Measurements from ENCODE around the gene TRMU.

TRMU gene

DNA sequence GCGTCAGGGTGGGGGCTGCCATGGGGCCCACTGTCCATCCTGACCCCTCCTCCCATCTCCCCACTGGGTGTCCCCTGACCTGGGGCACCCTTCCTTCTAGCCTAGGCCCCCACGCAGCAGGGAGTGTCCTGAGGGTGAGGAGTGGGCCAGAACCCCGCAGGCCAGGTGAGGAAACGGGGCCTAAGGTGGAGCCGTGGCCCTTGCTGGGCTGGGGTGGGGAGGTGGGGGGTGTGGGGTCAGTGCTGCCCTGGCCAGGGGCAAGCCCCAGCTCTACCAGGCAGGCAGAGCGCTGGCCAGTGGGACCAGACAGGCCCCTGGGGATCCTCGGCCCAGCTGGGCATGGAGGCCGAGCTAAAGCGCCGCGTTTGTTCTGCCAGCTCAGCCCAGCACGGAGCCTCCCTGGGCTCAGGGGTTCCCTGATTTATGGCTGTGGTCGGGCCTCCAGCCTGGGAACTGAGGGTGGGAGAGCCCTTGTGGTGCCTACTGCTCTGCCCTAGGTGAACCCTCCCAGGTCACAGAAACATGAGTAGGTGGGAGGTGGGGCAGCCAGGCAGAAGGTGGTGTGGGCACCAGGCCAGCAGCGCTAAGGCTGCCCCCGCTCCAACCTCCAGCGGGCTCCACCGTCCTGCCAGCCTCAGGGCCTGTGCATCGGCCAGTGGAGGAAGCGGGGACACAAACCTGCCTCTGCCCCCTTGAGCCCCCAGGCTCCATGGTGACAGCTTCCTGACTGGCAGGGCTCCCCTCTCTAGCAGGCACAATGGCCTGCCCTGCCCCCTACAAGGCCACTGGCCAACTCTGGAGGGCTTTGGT is 22.4 kb downstream of the TRMU start:
- DNase-seq = no peak

DNA sequence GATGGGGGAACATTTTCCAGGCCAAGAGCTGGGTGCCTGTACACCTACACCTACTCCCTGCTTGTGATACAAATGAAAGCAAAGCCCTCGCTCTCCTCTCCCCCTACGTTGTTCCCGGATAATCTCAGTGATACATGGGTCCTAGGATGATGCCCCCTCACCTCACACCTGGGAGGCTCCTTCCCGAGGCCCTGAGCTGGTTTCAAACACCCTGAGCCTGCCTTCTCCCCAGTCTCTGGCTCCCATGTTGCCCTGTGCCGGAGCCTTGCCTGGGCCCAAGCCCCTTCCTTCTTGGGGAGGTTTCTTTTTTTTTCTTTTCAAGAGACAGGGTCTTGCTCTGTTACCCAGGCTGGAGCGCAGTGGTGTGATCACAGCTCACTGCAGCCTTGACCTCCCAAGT is 23.3 kb downstream of the TRMU start:
- DNase-seq = no peak

DNA sequence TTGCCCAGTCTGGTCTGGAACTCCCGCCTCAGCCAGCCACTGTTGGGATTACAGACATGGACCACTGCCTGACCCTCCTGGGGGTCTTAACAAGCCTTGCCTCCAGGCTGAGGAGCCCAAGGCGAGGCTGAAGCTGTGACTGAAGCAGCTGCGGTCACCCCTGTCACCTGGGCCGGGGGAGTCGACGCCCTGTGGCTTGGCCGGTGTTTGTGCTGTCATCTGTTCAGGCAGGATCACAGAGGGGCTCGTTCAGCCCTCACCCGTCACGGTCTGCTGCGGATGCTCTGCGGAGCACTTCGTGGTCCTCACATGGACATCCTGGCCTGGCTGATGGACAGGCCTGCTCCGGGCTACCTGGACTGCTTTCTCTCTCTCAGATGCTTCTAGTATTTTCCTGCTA is 23.8 kb downstream of the TRMU start:
- DNase-seq = no peak

DNA sequence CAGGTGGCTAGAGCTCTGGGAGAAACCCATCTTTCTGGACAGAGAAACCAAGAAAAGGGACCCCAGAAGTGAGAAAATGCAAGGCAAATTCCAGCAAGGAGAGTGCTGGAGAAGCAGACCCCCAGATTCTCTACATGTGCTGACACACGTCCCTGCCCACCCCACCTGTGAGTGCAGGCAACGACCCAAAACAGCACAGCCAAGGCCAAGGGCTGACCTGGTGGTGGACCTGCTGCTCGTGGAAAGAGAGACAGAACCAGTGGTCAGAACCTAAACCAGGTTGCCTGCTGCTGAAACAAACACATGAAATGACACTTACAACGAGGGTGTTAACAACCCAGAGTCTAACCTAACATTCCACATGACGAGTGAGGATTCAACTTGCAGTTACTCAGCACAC is 24.6 kb downstream of the TRMU start:
- no peak for DNase-seq

- DNase-seq = no peak
Measured at GRCh38 chr22:46360891-46361290, 25.4 kb downstream of the TRMU start.

- DNase-seq = no peak
Measured at GRCh38 chr22:46361826-46362202, 26.3 kb downstream of the TRMU start.

DNA sequence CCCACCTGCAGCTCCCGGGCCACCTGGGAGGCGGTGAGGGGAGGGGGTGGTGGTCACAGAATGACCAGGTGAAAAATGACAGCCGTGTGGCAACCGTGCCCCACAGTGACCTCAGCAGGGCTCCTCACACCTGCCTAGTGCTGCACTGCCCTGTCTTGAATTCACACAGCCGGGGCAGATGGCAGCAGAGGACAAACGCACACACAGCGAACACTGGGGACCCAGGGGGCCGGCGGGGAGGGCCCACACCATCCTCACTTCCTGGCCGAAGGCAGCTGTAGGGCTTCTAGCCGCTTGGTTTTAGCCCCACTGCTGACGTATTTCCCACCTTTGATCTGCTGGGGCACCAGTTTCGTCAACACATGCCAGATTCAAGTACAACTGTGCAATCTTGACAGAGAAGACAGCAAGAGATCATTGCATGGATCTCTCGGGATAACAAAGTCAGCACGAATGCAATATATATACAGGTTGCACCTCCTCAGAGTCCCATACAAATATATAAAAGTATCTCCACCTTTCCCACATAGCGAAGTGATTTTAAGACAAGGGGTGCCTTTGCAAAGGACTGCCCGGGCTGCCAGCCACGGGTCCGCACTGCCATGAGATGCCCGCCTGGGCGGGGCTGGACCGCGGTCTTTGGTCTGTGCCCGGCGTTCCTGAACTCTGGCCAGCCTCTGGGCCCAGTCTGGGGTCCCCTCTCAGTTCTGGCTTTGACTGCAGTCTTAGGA is 26.9 kb downstream of the TRMU start:
- no peak for DNase-seq

GRCh38 chr22:46362934-46363515 is 27.5 kb downstream of the TRMU start:
- no peak for DNase-seq

DNA sequence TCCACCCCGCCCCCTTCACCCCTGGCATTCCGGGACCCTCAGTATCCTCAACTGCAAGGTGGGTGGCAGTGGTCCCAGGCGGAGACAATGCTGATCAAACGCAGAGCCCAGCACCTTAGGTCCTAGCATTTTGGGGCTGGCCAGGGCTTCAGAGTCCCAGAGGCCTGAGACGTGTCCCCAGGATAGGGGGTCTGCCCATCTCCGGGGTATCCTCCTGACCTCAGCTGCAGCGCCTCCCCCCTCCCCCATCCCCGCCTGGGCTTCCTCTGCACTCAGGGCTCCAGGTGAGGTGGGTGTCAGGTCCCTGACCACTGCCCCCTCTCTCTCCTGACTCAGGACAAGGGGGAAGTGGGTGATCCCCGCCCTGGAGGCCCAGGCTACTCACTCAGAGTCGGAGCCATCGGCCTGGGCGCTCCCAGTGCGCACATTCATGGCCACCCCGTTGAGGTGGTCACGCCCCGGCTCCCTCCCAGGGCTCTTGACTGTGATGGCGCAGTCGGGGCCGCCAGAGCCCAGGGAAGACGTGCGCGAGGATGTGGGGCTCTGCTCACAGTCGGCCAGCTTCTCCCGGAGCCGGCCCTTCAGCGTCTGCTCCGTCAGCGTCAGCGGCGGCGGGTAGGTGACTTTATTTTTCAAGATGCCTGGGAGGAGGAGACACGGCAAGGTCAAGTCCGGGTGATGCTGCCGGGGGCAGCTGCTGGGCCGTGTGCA is 28.3 kb downstream of the TRMU start:
- DNase-seq = no peak

DNA sequence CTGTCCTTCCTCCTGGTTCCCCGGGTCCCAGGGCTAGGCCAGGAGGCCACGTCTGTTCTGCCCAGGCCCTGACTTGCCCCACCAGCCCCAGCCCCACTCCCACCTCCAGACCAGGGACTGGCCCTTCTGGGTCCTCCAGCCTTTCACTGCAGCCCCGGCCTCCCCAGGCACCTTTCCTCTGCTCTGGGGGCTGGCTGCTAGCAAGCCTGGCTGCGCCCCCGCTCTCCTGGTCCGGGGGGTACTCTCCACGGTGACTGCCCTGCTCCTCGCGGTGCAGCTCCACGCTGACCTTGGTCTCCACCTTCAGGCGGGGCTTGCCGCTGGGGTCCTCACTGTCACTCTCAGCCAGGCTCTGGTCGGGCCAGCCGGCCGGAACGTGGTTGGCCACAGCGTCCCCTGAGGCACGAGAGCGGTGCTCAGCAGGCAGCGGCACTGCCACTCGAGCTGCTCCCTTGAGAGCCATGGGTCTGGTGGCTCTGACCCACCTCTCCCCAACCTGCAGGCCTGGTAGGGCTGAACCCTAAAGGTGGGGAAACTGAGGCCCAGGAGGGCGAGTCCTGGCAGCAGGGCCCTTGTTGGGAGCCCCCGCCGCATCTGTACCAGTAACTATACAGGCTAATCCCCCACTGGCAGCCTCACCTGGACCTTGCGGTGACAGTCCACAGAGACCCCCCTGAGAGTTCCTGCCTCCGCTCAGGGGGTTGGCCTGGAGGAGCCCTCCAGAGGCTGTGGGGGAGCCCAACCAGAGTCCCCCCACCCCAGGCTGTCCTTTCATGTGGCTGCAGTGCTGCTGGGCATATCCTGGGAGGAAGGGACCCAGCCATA is 29.0 kb downstream of the TRMU start:
- DNase-seq = no peak

DNA sequence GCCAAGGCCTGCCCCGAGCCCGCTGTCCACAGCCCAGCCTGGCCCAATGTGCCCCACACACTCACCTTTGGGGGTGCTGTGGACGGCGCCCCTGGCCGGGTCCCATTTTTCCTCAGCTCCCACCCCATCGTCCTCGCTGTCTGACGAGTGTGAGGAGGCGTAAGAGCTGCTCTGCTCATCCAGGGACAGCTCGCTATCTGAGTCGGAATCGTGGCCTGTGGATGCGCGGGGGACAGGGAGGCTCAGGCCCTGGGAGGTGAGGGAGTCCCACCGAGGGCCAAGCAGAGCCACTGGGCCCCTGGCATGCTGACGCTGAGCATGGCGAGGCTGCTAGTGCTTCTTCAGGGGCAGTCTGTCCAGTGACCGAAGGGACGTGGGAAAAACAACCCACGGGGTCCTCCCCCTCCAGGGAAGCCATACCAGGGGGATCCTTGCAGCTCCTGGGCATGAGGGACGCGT is 29.7 kb downstream of the TRMU start:
- DNase-seq = no peak

GRCh38 chr22:46366327-46366731 is 30.8 kb downstream of the TRMU start:
- DNase-seq = no peak

DNA sequence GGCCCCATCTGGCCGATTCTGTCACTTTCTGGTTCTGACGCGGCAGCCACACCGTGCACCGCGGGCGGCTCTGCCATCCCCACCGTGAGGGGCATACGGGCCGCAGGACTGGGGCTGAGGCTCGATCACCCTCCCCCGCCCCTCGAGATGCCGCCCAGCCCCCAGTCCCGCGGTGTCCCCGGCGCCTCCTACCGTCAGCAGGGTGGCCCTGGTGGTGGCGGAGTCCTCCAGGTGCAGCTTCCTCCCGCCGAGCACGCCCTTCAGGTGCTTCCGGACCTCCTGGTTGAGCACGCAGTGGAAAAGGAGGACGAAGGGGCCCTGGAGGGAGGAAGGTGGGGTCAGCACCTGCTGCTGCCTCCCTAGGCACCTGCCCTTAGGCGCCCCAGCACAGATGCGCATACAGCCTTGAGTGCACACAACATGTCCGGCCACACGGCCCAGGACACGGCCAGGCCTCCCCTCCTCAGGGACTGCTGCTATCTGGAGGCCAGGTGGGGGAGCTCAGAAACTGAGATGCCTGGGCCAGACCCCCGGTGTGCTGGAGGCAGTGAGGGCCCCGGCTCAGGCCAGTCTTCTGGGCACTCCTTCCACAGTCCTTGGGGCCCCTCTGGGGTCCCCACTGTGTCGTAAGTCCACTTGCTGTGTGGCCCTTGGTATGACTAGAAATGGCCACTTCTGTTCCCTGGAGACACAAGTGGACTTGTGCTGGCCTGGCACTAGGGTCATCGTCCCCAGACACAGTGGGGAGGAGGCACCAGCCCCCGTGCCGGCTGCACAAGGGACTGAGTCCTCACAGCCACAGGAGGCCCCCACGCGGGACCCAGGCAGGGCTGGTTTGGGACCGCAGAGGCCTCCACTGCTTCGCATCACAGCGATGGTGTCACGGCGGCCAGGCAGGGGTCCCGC is 31.5 kb downstream of the TRMU start:
- no peak for DNase-seq

GRCh38 chr22:46367707-46368191 is 32.2 kb downstream of the TRMU start:
- DNase-seq = peak; percentile 64

GRCh38 chr22:46368422-46368821 is 32.9 kb downstream of the TRMU start:
- DNase-seq = no peak

- no peak for DNase-seq
Measured at GRCh38 chr22:46368871-46369715, 33.6 kb downstream of the TRMU start.

GRCh38 chr22:46369716-46370583 is 34.4 kb downstream of the TRMU start:
- no peak for DNase-seq

DNA sequence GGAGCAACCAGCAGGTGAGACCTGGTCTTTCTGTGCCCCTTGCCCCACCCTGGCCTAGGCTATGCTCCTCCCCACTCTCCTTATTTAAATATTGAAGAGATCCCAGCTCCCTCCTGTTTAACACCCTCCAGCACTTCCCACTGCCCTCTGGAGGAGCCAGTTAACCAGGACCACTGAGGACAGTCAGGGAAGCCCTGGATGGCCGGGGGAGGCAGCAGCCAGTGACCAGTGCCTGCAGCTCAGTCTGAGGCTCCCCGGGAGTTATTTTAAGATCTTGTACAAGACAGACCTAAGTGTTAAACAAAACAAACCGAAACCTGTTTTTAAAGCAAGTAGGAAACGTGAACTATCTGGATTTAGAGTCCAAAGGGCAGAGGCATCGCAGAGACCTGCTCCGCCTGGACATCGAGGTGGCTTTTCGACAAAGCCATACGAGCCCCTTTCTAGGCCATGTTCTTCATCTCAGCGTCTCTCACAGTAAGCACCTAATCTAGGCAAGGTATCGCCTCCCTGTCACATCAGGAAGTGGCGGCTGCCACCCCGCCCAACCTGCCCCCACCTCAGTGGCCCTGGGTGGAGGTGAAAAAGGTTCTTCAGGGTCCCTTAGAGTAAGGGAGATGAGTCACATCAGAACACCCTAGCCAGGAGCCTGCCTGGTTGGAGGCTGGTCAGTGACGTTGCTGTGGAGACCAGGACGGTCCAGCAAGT is 35.2 kb downstream of the TRMU start:
- DNase-seq = no peak

All from stimulated activated CD4-positive, alpha-beta T cell treated with anti-CD3 and anti-CD28 coated beads, Interleukin-1b, Interleukin-23, amount 100 ng/mL, for 48 hours (primary cell).